IMR-90 (cell line): Measurements from ENCODE around the gene ABLIM3. TPM values are rescaled to one million over a fixed set of nuclear protein-coding genes. Genes with fewer than 3 reads are reported as not detected.

Experiments used
- ATAC-seq: fragments of 200-7000 bp; cut with Tn5 transposase; 2 replicates; pipeline ENCODE4 v1.9.1; 2020; ENCODE audit warnings: low read depth, mild to moderate bottlenecking, moderate library complexity
- BruUV-seq: library from RNA; stranded (reverse); fragments of 400-500 nt; replicated peaks from 2 replicates; lab custom pipeline; 2021; lab: Mats Ljungman, UMichigan
- CTCF ChIA-PET: fragments of 300-600 bp; formaldehyde crosslinking; extraction: SDS; loops from one replicate; lab custom pipeline; 2021; ENCODE audit warnings: antibody characterized with exemption; lab: Yijun Ruan, JAX
- POLR2A ChIA-PET: fragments of 300-600 bp; sonication (Branson Sonifier 250); formaldehyde crosslinking; loops from one replicate; lab custom pipeline; 2022; ENCODE audit warnings: antibody characterized with exemption; ENCODE audit not compliant: unreplicated experiment; lab: Charles Lee
- DNase-seq: peaks from one replicate; pipeline ENCODE4 v3.0.0; 2013
- H2AFZ ChIP-seq: replicated peaks from 2 replicates; pipeline ENCODE3; 2013; ENCODE audit warnings: low read length, mild to moderate bottlenecking; ENCODE audit not compliant: poor library complexity
- H2AK5ac ChIP-seq: 2 replicates; pipeline ENCODE4 v1.6.1; 2013; ENCODE audit warnings: low read depth, low read length, inconsistent platforms
- H2AK9ac ChIP-seq: replicated peaks from 2 replicates; pipeline ENCODE3; 2013; ENCODE audit warnings: mild to moderate bottlenecking, low read depth, low read length, moderate library complexity; ENCODE audit not compliant: poor library complexity
- H2BK120ac ChIP-seq: 2 replicates; pipeline ENCODE4 v1.6.1; 2013; ENCODE audit warnings: low read depth, low read length, inconsistent platforms
- H2BK15ac ChIP-seq: 3 replicates; pipeline ENCODE4 v1.6.1; 2013; ENCODE audit warnings: low read depth, low read length, inconsistent platforms
- H2BK20ac ChIP-seq: 2 replicates; pipeline ENCODE4 v1.6.1; 2013; ENCODE audit warnings: low read depth, mild to moderate bottlenecking, inconsistent platforms, low read length, moderate library complexity
- H2BK5ac ChIP-seq: 2 replicates; pipeline ENCODE4 v1.6.1; 2013; ENCODE audit warnings: mild to moderate bottlenecking, low read depth, low read length, inconsistent platforms; ENCODE audit not compliant: poor library complexity, severe bottlenecking
- H3K14ac ChIP-seq: replicated peaks from 2 replicates; pipeline ENCODE4 v1.6.1; 2013; ENCODE audit warnings: low read depth, low read length, inconsistent platforms
- H3K18ac ChIP-seq: 2 replicates; pipeline ENCODE4 v1.6.1; 2013; ENCODE audit warnings: low read depth, low read length, control low read depth
- H3K23ac ChIP-seq: 2 replicates; pipeline ENCODE4 v1.6.1; 2013; ENCODE audit warnings: low read depth, low read length, inconsistent platforms
- H3K27ac ChIP-seq: 2 replicates; pipeline ENCODE4 v1.5.1; 2013; ENCODE audit warnings: mild to moderate bottlenecking, control low read depth, low read length; ENCODE audit not compliant: insufficient read depth
- H3K27me3 ChIP-seq: 2 replicates; pipeline ENCODE4 v1.6.1; 2013; ENCODE audit warnings: low read length; ENCODE audit not compliant: control insufficient read depth, insufficient read depth
- H3K36me3 ChIP-seq: 2 replicates; pipeline ENCODE4 v1.6.1; 2013; ENCODE audit warnings: low read length, mixed read lengths; ENCODE audit not compliant: control insufficient read depth, insufficient read depth
- H3K4ac ChIP-seq: 2 replicates; pipeline ENCODE4 v1.6.1; 2013; ENCODE audit warnings: low read depth, low read length, inconsistent platforms
- H3K4me1 ChIP-seq: 2 replicates; pipeline ENCODE4 v1.6.1; 2013; ENCODE audit warnings: low read length, mixed read lengths; ENCODE audit not compliant: control insufficient read depth, insufficient read depth
- H3K4me2 ChIP-seq: 2 replicates; pipeline ENCODE4 v1.6.1; 2013; ENCODE audit warnings: low read depth, mild to moderate bottlenecking, control low read depth, low read length, moderate library complexity
- H3K4me3 ChIP-seq: 2 replicates; pipeline ENCODE4 v1.5.1; 2013; ENCODE audit warnings: low read depth, mild to moderate bottlenecking, control low read depth, low read length, moderate library complexity; ENCODE audit not compliant: insufficient read depth
- H3K56ac ChIP-seq: 2 replicates; pipeline ENCODE4 v1.6.1; 2013; ENCODE audit warnings: low read length, inconsistent platforms; ENCODE audit not compliant: insufficient read depth; ENCODE audit errors: extremely low read depth
- H3K79me1 ChIP-seq, 2 experiments: 2 replicates each; pipeline ENCODE4 v1.6.1; 2013; ENCODE audit warnings: low read length in 2 of 2, inconsistent platforms in 1 of 2, low read depth in 1 of 2
- H3K9ac ChIP-seq: 2 replicates; pipeline ENCODE4 v1.6.1; 2013; ENCODE audit warnings: low read depth, low read length, control low read depth
- H3K9me1 ChIP-seq: 2 replicates; pipeline ENCODE4 v1.6.1; 2013; ENCODE audit warnings: low read length, inconsistent platforms; ENCODE audit not compliant: insufficient read depth
- H3K9me3 ChIP-seq: 2 replicates; pipeline ENCODE4 v1.6.1; 2013; ENCODE audit warnings: low read length; ENCODE audit not compliant: control insufficient read depth, insufficient read depth
- H4K20me1 ChIP-seq: 2 replicates; pipeline ENCODE4 v1.6.1; 2013; ENCODE audit warnings: low read length, inconsistent platforms; ENCODE audit not compliant: insufficient read depth
- H4K5ac ChIP-seq: 2 replicates; pipeline ENCODE4 v1.6.1; 2013; ENCODE audit warnings: mild to moderate bottlenecking, low read depth, low read length, control low read depth
- H4K8ac ChIP-seq, 2 experiments: 2 replicates each; pipeline ENCODE4 v1.6.1; 2013; ENCODE audit warnings: low read depth in 2 of 2, low read length in 2 of 2, control low read depth in 1 of 2, inconsistent platforms in 1 of 2
- H4K91ac ChIP-seq: 2 replicates; pipeline ENCODE4 v1.6.1; 2013; ENCODE audit warnings: low read depth, low read length, inconsistent platforms; ENCODE audit not compliant: insufficient read depth
- BHLHE40 ChIP-seq: fragments of 150-350 bp; IDR thresholded peaks from 2 replicates; pipeline ENCODE4 v1.6.1; 2016; ENCODE audit warnings: mild to moderate bottlenecking, low read depth, low read length
- CEBPB ChIP-seq: IDR thresholded peaks from 2 replicates; pipeline ENCODE4 v1.6.1; 2012; ENCODE audit warnings: low read depth, low read length, improper control_type of control experiment
- CHD1 ChIP-seq: IDR thresholded peaks from 2 replicates; pipeline ENCODE4 v1.6.1; 2012; ENCODE audit warnings: low read depth, low read length, improper control_type of control experiment
- CTCF ChIP-seq: conservative IDR thresholded peaks from 2 replicates; pipeline ENCODE4 v1.5.1; 2012; ENCODE audit warnings: mild to moderate bottlenecking, low read depth, low read length, improper control_type of control experiment
- FOS ChIP-seq: fragments of 150-350 bp; IDR thresholded peaks from 2 replicates; pipeline ENCODE4 v1.6.1; 2016; ENCODE audit warnings: low read depth, low read length
- MAZ ChIP-seq: IDR thresholded peaks from 2 replicates; pipeline ENCODE4 v1.6.1; 2012; ENCODE audit warnings: low read depth, mild to moderate bottlenecking, low read length, improper control_type of control experiment, moderate library complexity, borderline replicate concordance
- MXI1 ChIP-seq: IDR thresholded peaks from 2 replicates; pipeline ENCODE4 v1.6.1; 2012; ENCODE audit warnings: low read depth, mild to moderate bottlenecking, low read length, moderate library complexity, borderline replicate concordance
- POLR2A ChIP-seq: IDR thresholded peaks from 2 replicates; pipeline ENCODE4 v1.6.1; 2012; ENCODE audit warnings: mild to moderate bottlenecking, low read depth, low read length
- RFX5 ChIP-seq: IDR thresholded peaks from 2 replicates; pipeline ENCODE4 v1.8.0; 2012; ENCODE audit warnings: low read depth, mild to moderate bottlenecking, low read length, moderate library complexity
- SMC3 ChIP-seq: fragments of 150-350 bp; IDR thresholded peaks from 2 replicates; pipeline ENCODE4 v1.6.1; 2016; ENCODE audit warnings: low read depth, mild to moderate bottlenecking, antibody characterized with exemption, low read length, moderate library complexity
- WGBS, 2 experiments: methylation state at CpG; one replicate each; pipeline versions ENCODE4 v1.1.5 to v1.1.7; 2013; ENCODE audit warnings: missing lambda C conversion rate in 2 of 2; ENCODE audit not compliant: insufficient read length in 1 of 2; ENCODE audit errors: extremely low coverage in 2 of 2; 5-methylcytosine and 5-hydroxymethylcytosine counted together
- dilution Hi-C: fragments of 300-500 bp; cut with HindIII; formaldehyde crosslinking; loops from one replicate; pipeline ENCODE4 v1.14.3; 2018; ENCODE audit warnings: low sequenced_read_pairs; ENCODE audit not compliant: unreplicated experiment
- in situ Hi-C: fragments of 300-500 bp; cut with MboI; formaldehyde crosslinking; loops from 3 replicates; pipeline ENCODE4 v1.14.3; 2019; ENCODE audit warnings: low sequenced_read_pairs, inconsistent platforms, mixed read lengths
- intact Hi-C: fragments of 100-400 bp; cut with micrococcal nuclease; formaldehyde crosslinking; loops from 2 replicates; pipeline ENCODE4 v1.10.0; 2022
- polyA plus RNA-seq, 3 experiments: library from polyadenylated mRNA; depleted of rRNA; stranded (reverse); fragments of >200 nt; gene quantifications; 2 replicates each; pipeline ENCODE4 v1.2.3, GENCODE V29; 2012; ENCODE audit warnings: low replicate concordance in 1 of 3
- total RNA-seq: library from RNA; depleted of rRNA; stranded (reverse); fragments of >200 nt; gene quantifications from 2 replicates; pipeline ENCODE4 v1.2.3, GENCODE V29; 2012

Gene ABLIM3
- total and polyA plus RNA-seq, 2 of the 4 experiments (the other 2 are of a cell fraction) = 33.3 to 69.9 TPM

GRCh38 chr5:149123211-149123610 lies 18.1 kb upstream of the ABLIM3 start:
- Histone ChIP-seq H3K9ac (no peak overlapping the region), H3K4me3 (no peak overlapping the region), H3K4me2 (no peak overlapping the region), H4K5ac (no peak overlapping the region), H3K23ac (no peak overlapping the region), H4K20me1 (no peaks in the 10 kb centered on the region), H2BK15ac (no peak overlapping the region), H3K27ac (no peak overlapping the region), H2BK5ac (no peak overlapping the region), H3K4me1 (peaks cover 5% of the 10 kb centered on the region; the same call in 1 of the 2 replicates), H3K56ac (no peak overlapping the region), H3K14ac (no peak overlapping the region), H3K36me3 (no peaks in the 10 kb centered on the region), H4K8ac (no peak overlapping the region), H2BK120ac (no peak overlapping the region), H3K79me1 (no peaks in the 10 kb centered on the region), H2AK9ac (no peak overlapping the region), H2BK20ac (no peak overlapping the region), H3K9me3 (no peaks in the 10 kb centered on the region), H4K91ac (no peak overlapping the region), H3K4ac (no peak overlapping the region), H3K9me1 (peaks cover 4% of the 10 kb centered on the region; the same call in 1 of the 2 replicates), H3K27me3 (no peaks in the 10 kb centered on the region; the same call in 1 of the 2 replicates), H2AFZ (no peak overlapping the region), H2AK5ac (no peak overlapping the region), H3K18ac (no peak overlapping the region)
- in situ Hi-C loops = no loop called here
- ATAC-seq (no peak), DNase-seq (no peak)
- intact Hi-C loops = no loop called here
- POLR2A ChIA-PET = no interaction called here
- no peak for TF ChIP-seq CTCF
- TF ChIP-seq FOS = no peak
- no peak for TF ChIP-seq MXI1
- no peak for TF ChIP-seq BHLHE40
- no peak for TF ChIP-seq MAZ
- no peak for TF ChIP-seq CEBPB
- TF ChIP-seq POLR2A = no peak
- no peak for TF ChIP-seq SMC3
- no peak for TF ChIP-seq RFX5
- no peak for TF ChIP-seq CHD1
- no TSS peak for BruUV-seq
- CTCF ChIA-PET = interaction anchor here (2.7 to 3.7 kb wide), 2 partner anchors 8 to 106 kb away, joined by 11 to 25 read pairs; no protein-coding TSS in a partner anchor
- dilution Hi-C loops = no loop called here
- 62% methylated on average over 6 of the region's 9 CpGs; no CpG with 5 or more reads in 1 of the 2 experiments for WGBS, 2 experiments
